Endothelial cell (in vitro differentiated cells): ENCODE data around the gene GPR62. TPM values are rescaled to one million over a fixed set of nuclear protein-coding genes. Genes with fewer than 3 reads are reported as not detected.

Experiments used
- DNase-seq: peaks from one replicate; pipeline ENCODE4 v3.0.0; 2021; ENCODE audit warnings: low spot score
- H3K27ac Mint-ChIP-seq: one replicate; pipeline ENCODE4 v1.8.0; 2021; ENCODE audit warnings: mixed read lengths, inconsistent platforms; ENCODE audit not compliant: unreplicated experiment
- H3K27me3 Mint-ChIP-seq: one replicate; pipeline ENCODE4 v1.8.0; 2021; ENCODE audit warnings: mild to moderate bottlenecking, moderate library complexity, mixed read lengths, inconsistent platforms; ENCODE audit not compliant: unreplicated experiment
- H3K36me3 Mint-ChIP-seq: one replicate; pipeline ENCODE4 v1.8.0; 2021; ENCODE audit warnings: mild to moderate bottlenecking, low read depth, mixed read lengths, inconsistent platforms; ENCODE audit not compliant: unreplicated experiment
- H3K4me1 Mint-ChIP-seq: one replicate; pipeline ENCODE4 v1.8.0; 2021; ENCODE audit warnings: mild to moderate bottlenecking, mixed read lengths, inconsistent platforms; ENCODE audit not compliant: unreplicated experiment
- H3K4me3 Mint-ChIP-seq: one replicate; pipeline ENCODE4 v1.8.0; 2021; ENCODE audit warnings: mild to moderate bottlenecking, mixed read lengths, inconsistent platforms; ENCODE audit not compliant: unreplicated experiment
- H3K9me3 Mint-ChIP-seq: one replicate; pipeline ENCODE4 v1.8.0; 2021; ENCODE audit warnings: mixed read lengths, inconsistent platforms; ENCODE audit not compliant: unreplicated experiment
- CTCF ChIP-seq: fragments of 200-600 bp; sonication (generic); IDR thresholded peaks from one replicate; pipeline ENCODE4 v1.5.0; 2021; ENCODE audit warnings: antibody characterized with exemption; ENCODE audit not compliant: unreplicated experiment
- total RNA-seq: library from RNA; stranded (reverse); fragmentation: NEBNext Ultra II Directional; extraction: Animal tissue kit (Norgen Biotek cat#: 25700); gene quantifications from one replicate; pipeline ENCODE4 v1.2.1, GENCODE V29; 2021; ENCODE audit not compliant: unreplicated experiment

Gene GPR62
- total RNA-seq, 1 donor from 2014 or later: not detected

DNA sequence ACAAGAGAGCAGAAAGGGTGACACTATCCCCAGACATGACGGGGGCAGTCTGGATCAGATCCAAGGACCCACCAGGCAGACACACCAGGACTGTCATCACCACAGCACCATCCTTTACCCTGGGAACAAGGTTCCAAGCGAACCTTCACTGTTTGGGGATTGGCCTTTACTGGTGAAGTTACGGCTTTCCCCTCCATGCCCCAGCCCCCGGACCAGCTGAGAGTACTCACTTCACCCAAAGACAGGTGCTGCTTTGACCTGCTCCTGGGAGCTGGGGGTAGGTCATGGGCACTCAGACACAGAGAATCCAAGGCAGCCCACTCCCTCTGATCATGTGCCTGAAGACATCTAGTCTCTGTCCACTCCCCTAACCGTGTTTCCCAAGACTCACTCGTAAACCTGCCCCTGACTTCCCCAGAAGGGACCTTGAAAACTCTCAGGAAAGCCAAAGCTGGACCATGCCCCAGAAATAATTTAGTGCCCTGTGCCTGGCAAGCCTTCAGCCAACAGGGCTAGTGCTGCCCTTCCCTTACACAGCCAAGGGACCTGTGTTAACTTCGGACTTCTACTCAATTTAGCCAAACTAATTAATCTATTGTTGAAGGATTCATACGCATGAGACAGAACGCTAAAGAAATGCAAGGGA, 16.3 kb upstream of the GPR62 start:
- H3K9me3 Mint-ChIP-seq: no peaks in the 10 kb centered on the region
- H3K27me3 Mint-ChIP-seq: peaks cover 3% of the 10 kb centered on the region
- peak overlapping the region; percentile 23 for H3K27ac Mint-ChIP-seq
- peaks cover 37% of the 10 kb centered on the region for H3K36me3 Mint-ChIP-seq
- TF ChIP-seq CTCF: no peak
- peak overlapping the region; percentile 81 for H3K4me3 Mint-ChIP-seq
- no peak for DNase-seq
- peaks cover 17% of the 10 kb centered on the region for H3K4me1 Mint-ChIP-seq

- Mint-ChIP-seq H3K4me1 (peaks cover 20% of the 10 kb centered on the region), H3K36me3 (peaks cover 29% of the 10 kb centered on the region), H3K9me3 (no peaks in the 10 kb centered on the region), H3K4me3 (peak overlapping the region; percentile 90), H3K27me3 (peaks cover 3% of the 10 kb centered on the region), H3K27ac (peak overlapping the region; percentile 34)
- no peak for TF ChIP-seq CTCF
- DNase-seq: no peak
Observed at GRCh38 chr3:51940648-51941462, 14.3 kb upstream of the GPR62 start.

- Mint-ChIP-seq H3K27me3 (peaks cover 6% of the 10 kb centered on the region), H3K36me3 (peaks cover 24% of the 10 kb centered on the region), H3K4me3 (peak overlapping the region; percentile 90), H3K4me1 (peaks cover 20% of the 10 kb centered on the region), H3K27ac (peak overlapping the region; percentile 34), H3K9me3 (no peaks in the 10 kb centered on the region)
- no peak for TF ChIP-seq CTCF
- DNase-seq: no peak
Observed at GRCh38 chr3:51941463-51941797, 13.8 kb upstream of the GPR62 start.

DNA sequence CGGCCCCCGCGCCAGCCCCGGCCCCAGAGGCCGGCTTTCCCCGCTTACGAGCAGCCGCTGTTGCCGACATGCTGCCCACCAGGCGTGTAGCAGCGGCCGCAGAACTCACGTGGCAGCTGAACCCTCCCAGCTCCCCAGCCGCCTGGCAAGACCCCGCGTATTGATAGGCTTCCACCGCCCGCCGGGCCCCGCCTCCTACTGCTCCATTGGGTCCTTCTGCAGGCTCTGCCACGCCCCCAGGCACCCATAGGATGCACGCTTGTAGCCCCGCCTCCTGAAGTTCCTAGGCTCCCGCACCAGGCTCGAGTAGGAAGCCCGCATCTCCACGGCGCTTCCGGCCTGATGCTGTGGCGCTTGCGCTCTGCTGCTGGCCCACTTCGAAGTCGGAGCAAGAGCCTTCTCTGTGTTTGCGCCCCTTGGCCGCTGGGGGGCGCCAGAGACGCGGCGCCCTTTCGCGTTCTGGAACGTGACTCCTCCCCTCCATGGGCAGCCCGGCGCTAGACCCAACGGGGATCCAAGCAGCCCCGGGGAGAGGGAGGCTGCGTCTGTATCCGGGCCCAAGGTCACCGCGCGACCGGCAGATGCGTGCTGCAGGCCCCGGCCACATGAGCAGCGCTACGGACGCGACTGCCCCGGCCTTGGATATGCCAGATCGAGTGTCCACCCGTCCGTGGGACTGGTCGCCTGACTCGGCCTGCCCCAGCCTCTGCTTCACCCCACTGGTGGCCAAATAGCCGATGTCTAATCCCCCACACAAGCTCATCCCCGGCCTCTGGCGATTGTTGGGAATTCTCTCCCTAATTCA, 13.2 kb upstream of the GPR62 start, which contains the start of the genes PARP3 and RRP9:
Gene PARP3 (plus strand): TSS at position 566 of the 805 bp plus-strand sequence. CDS start 993 bp downstream, outside the sequence.
Gene RRP9 (minus strand): TSS at position 107 of the 805 bp plus-strand sequence. CDS start 37 bp downstream, at position 70.
- Mint-ChIP-seq H3K36me3 (peaks cover 21% of the 10 kb centered on the region), H3K4me1 (peaks cover 20% of the 10 kb centered on the region), H3K27ac (peak within 1 kb of the TSS; percentile 34), H3K27me3 (peaks cover 6% of the 10 kb centered on the region), H3K4me3 (peak within 1 kb of the TSS; percentile 90), H3K9me3 (no peaks in the 10 kb centered on the region)
- peak; percentile 100 for TF ChIP-seq CTCF
- peak; percentile 98 for DNase-seq
